Naive thymus-derived CD4-positive, alpha-beta T cell (primary cell): ENCODE measurements around the gene GPR137B. TPM values are rescaled to one million over a fixed set of nuclear protein-coding genes. Genes with fewer than 3 reads are reported as not detected.
A peak's percentile ranks its signal among the peaks of the same experiment; 100 is the strongest.

Source experiments
- ATAC-seq: fragments of 150-1000 bp; cut with Tn5 transposase; 2 replicates; pipeline ENCODE4 v1.10.0; 2021; ENCODE audit warnings: mild to moderate bottlenecking, moderate library complexity
- CTCF ChIA-PET: fragments of 350-600 bp; sonication (Branson Sonifier 250); formaldehyde crosslinking; loops from one replicate; lab custom pipeline; 2021; ENCODE audit warnings: antibody characterized with exemption; lab: Charles Lee
- POLR2A ChIA-PET: fragments of 350-600 bp; sonication (Branson Sonifier 250); formaldehyde crosslinking; loops from one replicate; lab custom pipeline; 2021; ENCODE audit warnings: antibody characterized with exemption, inconsistent platforms; lab: Charles Lee
- DNase-seq, 9 donors: peaks; one replicate each; pipeline versions ENCODE4 v3.0.0 to v3.0.0-alpha.2; 2020 to 2022; ENCODE audit warnings: mixed read lengths in 1 of 9
- H3K27ac ChIP-seq: one replicate; pipeline ENCODE4 v1.7.0; 2013; ENCODE audit warnings: mild to moderate bottlenecking, low read depth, low read length, moderate library complexity
- H3K27me3 ChIP-seq, 2 donors: one replicate each; pipeline ENCODE4 v1.7.0; 2013; ENCODE audit warnings: low read length in 2 of 2, mild to moderate bottlenecking in 2 of 2, moderate library complexity in 2 of 2; ENCODE audit not compliant: control insufficient read depth in 2 of 2, insufficient read depth in 2 of 2
- H3K36me3 ChIP-seq, 3 experiments: 1 replicate in 2 of 3; 2 replicates in 1 of 3; pipeline ENCODE4 v1.7.0; 2013; ENCODE audit warnings: low read length in 3 of 3, mild to moderate bottlenecking in 3 of 3, moderate library complexity in 1 of 3; ENCODE audit not compliant: insufficient read depth in 3 of 3, control insufficient read depth in 2 of 3
- H3K4me1 ChIP-seq, 2 donors: one replicate each; pipeline ENCODE4 v1.7.0; 2013; ENCODE audit warnings: low read length in 2 of 2, mild to moderate bottlenecking in 2 of 2, moderate library complexity in 1 of 2; ENCODE audit not compliant: control insufficient read depth in 2 of 2, insufficient read depth in 2 of 2
- H3K4me3 ChIP-seq: 2 replicates; pipeline ENCODE4 v1.7.0; 2013; ENCODE audit warnings: mild to moderate bottlenecking, low read length
- H3K9me3 ChIP-seq, 3 experiments: 1 replicate in 2 of 3; 2 replicates in 1 of 3; pipeline ENCODE4 v1.7.0; 2013; ENCODE audit warnings: low read length in 3 of 3; ENCODE audit not compliant: control insufficient read depth in 2 of 3
- H3K27ac Mint-ChIP-seq, 9 donors: one replicate each; pipeline ENCODE4 v1.8.0; 2020 to 2022; ENCODE audit warnings: mixed read lengths in 9 of 9, mild to moderate bottlenecking in 8 of 9, moderate library complexity in 5 of 9, inconsistent platforms in 2 of 9
- H3K27me3 Mint-ChIP-seq, 5 donors: one replicate each; pipeline ENCODE4 v1.8.0; 2021 to 2022; ENCODE audit warnings: mixed read lengths in 5 of 5, mild to moderate bottlenecking in 1 of 5
- H3K36me3 Mint-ChIP-seq, 5 donors: one replicate each; pipeline ENCODE4 v1.8.0; 2020 to 2022; ENCODE audit warnings: mixed read lengths in 5 of 5, mild to moderate bottlenecking in 3 of 5, inconsistent platforms in 1 of 5
- H3K4me1 Mint-ChIP-seq, 7 donors: one replicate each; pipeline ENCODE4 v1.8.0; 2020 to 2022; ENCODE audit warnings: mixed read lengths in 7 of 7, mild to moderate bottlenecking in 3 of 7, inconsistent platforms in 1 of 7
- H3K4me3 Mint-ChIP-seq, 10 donors: one replicate each; pipeline ENCODE4 v1.8.0; 2020 to 2022; ENCODE audit warnings: mild to moderate bottlenecking in 10 of 10, mixed read lengths in 10 of 10, moderate library complexity in 6 of 10, inconsistent platforms in 2 of 10
- H3K9me3 Mint-ChIP-seq, 11 donors: one replicate each; pipeline ENCODE4 v1.8.0; 2020 to 2022; ENCODE audit warnings: mixed read lengths in 11 of 11, mild to moderate bottlenecking in 4 of 11, inconsistent platforms in 1 of 11, moderate library complexity in 1 of 11
- intact Hi-C, 2 donors: fragments of 100-400 bp; cut with micrococcal nuclease; formaldehyde crosslinking; loops; one replicate each; pipeline ENCODE4 v1.15.1; 2023
- polyA plus RNA-seq, 2 donors: library from polyadenylated mRNA; unstranded; fragments of 300-500 nt; fragmentation: Illumina TruSeq; gene quantifications; one replicate each; pipeline ENCODE4 v1.2.3, GENCODE V29; 2021
- total RNA-seq, 6 experiments: library from RNA in 5 of 6; stranded (reverse) in 5 of 6; gene quantifications; 1 replicate in 5 of 6; 2 replicates in 1 of 6; pipeline ENCODE4 v1.2.3 and lab custom pipeline; 2021 to 2026

GPR137B gene
- total and polyA plus RNA-seq, 7 experiments from 2014 or later, result 2.8 to 15.3 (median 7.0) TPM

- no peaks in the 10 kb centered on the region for H3K27me3 Mint-ChIP-seq
- Histone ChIP-seq H3K27ac (no peak overlapping the region), H3K36me3 (no peaks in the 10 kb centered on the region), H3K4me1 (no peaks in the 10 kb centered on the region), H3K4me3 (no peak overlapping the region), H3K27me3 (no peaks in the 10 kb centered on the region), H3K9me3 (no peaks in the 10 kb centered on the region)
- peaks cover 0 to 7% (median 0%) of the 10 kb centered on the region in 7 donors for H3K4me1 Mint-ChIP-seq
- intact Hi-C loops, result no loop called here
- POLR2A ChIA-PET, result no interaction called here
- H3K27ac Mint-ChIP-seq, result no peak overlapping the region
- peaks cover 0 to 8% (median 0%) of the 10 kb centered on the region in 5 donors for H3K36me3 Mint-ChIP-seq
- CTCF ChIA-PET, result no interaction called here
- no peak for DNase-seq
- H3K4me3 Mint-ChIP-seq, result no peak overlapping the region
- no peak for ATAC-seq
- no peaks in the 10 kb centered on the region for H3K9me3 Mint-ChIP-seq
Observed at GRCh38 chr1:236172041-236172579, 29.8 kb downstream of the GPR137B start.

DNA sequence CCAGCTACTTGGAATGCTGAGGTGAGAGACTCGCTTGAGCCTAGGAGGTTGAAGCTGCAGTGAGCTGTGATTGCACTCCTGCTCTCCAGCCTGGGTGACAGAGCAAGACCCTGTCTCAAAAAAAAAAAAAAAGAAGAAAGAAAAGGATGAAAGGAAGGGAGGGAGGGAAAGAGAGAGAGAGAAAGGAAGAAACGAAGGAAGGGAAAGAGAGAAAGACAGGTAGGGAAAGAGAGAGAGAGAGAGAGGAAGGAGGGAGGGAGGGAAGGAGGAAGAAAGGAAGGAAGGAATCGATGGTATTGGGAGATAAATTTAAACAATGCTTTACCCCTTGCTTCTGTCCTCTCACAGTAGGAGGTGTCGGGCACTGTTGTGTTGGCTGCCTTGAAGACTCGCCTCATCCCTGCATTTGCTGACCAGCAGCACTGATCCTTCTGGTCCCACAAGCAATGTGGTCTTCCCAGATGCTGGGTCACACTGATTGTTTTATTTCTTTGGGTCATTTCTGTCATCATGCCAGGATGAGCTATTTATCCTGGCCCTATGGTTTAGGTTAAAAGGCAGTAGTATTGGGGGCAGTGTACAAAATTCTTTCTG lies 30.9 kb downstream of the GPR137B start:
- Histone ChIP-seq H3K27ac (no peak overlapping the region), H3K4me1 (no peaks in the 10 kb centered on the region), H3K36me3 (no peaks in the 10 kb centered on the region), H3K4me3 (no peak overlapping the region), H3K27me3 (no peaks in the 10 kb centered on the region), H3K9me3 (no peaks in the 10 kb centered on the region)
- Mint-ChIP-seq H3K27ac (no peak overlapping the region), H3K4me3 (no peak overlapping the region), H3K9me3 (no peaks in the 10 kb centered on the region), H3K4me1 (peaks cover 0 to 7% (median 0%) of the 10 kb centered on the region in 7 donors), H3K36me3 (peaks cover 0 to 8% (median 0%) of the 10 kb centered on the region in 5 donors), H3K27me3 (no peaks in the 10 kb centered on the region)
- POLR2A ChIA-PET, result no interaction called here
- intact Hi-C loops, result no loop called here
- CTCF ChIA-PET, result no interaction called here
- no peak for DNase-seq
- no peak for ATAC-seq

DNA sequence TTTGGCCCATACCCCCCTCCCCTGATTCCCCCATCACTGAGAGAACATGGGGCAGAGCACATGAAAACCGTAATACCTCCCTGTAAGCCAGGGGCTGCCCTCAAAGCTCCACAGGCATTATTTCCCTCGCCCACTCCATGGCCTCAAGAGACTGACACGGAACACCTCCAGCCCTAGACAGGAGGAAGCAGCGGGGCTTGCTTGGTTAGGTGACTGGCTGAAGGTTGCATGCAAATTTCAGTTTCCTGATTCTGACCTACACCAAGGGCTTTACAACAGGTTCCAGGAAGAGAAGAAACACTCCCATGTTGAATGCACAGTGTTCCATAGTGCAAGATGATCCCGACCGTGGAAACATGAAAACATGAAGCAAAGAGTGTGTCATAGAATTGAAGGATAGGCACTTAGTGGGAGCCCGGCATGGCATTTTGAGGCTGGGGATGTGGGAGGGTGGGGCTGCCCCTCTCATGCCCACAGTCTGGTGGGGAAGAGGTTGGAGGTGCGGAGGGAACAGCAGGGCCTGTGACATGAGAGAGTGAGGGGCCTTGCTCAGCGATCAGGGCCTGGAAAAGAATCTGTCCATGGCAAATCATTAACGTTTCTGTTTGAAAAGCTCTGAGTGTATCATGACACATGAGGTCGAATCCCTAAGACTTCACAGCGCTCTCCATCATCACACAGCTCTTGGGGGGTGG lies 33.5 kb downstream of the GPR137B start:
- H3K36me3 Mint-ChIP-seq, result peaks cover 0 to 11% (median 8%) of the 10 kb centered on the region in 5 donors
- no peaks in the 10 kb centered on the region for H3K9me3 Mint-ChIP-seq

GRCh38 chr1:236176337-236177336 lies 34.3 kb downstream of the GPR137B start:
- no peaks in the 10 kb centered on the region for H3K9me3 Mint-ChIP-seq
- DNase-seq (no peak), ATAC-seq (no peak)
- no peak overlapping the region for H3K4me3 ChIP-seq
- H3K36me3 ChIP-seq, result no peaks in the 10 kb centered on the region
- H3K4me1 ChIP-seq, result no peaks in the 10 kb centered on the region
- peak overlapping the region in 1 of 9 donors; percentile 57 for H3K27ac Mint-ChIP-seq
- H3K27ac ChIP-seq, result no peak overlapping the region
- no peak overlapping the region for H3K4me3 Mint-ChIP-seq
- peaks cover 0 to 5% (median 0%) of the 10 kb centered on the region in 7 donors for H3K4me1 Mint-ChIP-seq
- H3K36me3 Mint-ChIP-seq, result peaks cover 0 to 14% (median 9%) of the 10 kb centered on the region in 5 donors
- CTCF ChIA-PET, result no interaction called here
- no peaks in the 10 kb centered on the region for H3K9me3 ChIP-seq
- intact Hi-C loops, result no loop called here
- no peaks in the 10 kb centered on the region for H3K27me3 ChIP-seq
- POLR2A ChIA-PET, result no interaction called here
- no peaks in the 10 kb centered on the region for H3K27me3 Mint-ChIP-seq

More for the DNA sequence above, 33.5 kb downstream of the GPR137B start:
- H3K36me3 ChIP-seq, result no peaks in the 10 kb centered on the region
- H3K27ac Mint-ChIP-seq, result no peak overlapping the region
- H3K27me3 Mint-ChIP-seq, result no peaks in the 10 kb centered on the region
- no peak overlapping the region for H3K27ac ChIP-seq
- CTCF ChIA-PET, result no interaction called here
- H3K4me1 Mint-ChIP-seq, result peaks cover 0 to 5% (median 0%) of the 10 kb centered on the region in 7 donors
- H3K4me1 ChIP-seq, result no peaks in the 10 kb centered on the region
- H3K9me3 ChIP-seq, result no peaks in the 10 kb centered on the region
- DNase-seq, result no peak
- no peaks in the 10 kb centered on the region for H3K27me3 ChIP-seq
- ATAC-seq, result no peak
- POLR2A ChIA-PET, result no interaction called here
- H3K4me3 ChIP-seq, result no peak overlapping the region
- no peak overlapping the region for H3K4me3 Mint-ChIP-seq
- intact Hi-C loops, result no loop called here

DNA sequence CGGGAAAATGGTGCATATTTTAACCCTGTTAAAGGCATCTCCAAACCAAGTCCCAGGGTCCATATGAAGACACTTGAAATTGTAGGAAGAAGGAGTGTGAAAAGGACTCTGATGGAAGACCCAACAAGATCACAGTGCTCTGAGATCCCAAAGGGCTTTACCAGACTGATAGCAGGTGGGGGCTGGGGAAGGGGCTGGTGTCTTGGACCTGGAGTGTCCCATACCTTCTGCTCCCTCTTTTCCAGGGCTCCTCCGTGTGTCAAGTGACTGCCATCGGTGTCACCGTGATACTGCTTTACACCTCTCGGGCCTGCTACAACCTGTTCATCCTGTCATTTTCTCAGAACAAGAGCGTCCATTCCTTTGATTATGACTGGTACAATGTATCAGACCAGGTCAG lies 37.3 kb downstream of the GPR137B start:
- ChIA-PET CTCF (no interaction called here), POLR2A (no interaction called here)
- peaks cover 0 to 5% (median 0%) of the 10 kb centered on the region in 7 donors for H3K4me1 Mint-ChIP-seq
- no peak overlapping the region for H3K4me3 Mint-ChIP-seq
- H3K36me3 Mint-ChIP-seq, result peaks cover 0 to 25% (median 12%) of the 10 kb centered on the region in 5 donors
- intact Hi-C loops, result no loop called here
- H3K27me3 Mint-ChIP-seq, result no peaks in the 10 kb centered on the region
- DNase-seq, result no peak
- H3K27ac Mint-ChIP-seq, result no peak overlapping the region
- no peaks in the 10 kb centered on the region for H3K9me3 ChIP-seq
- H3K36me3 ChIP-seq, result no peaks in the 10 kb centered on the region
- no peak for ATAC-seq
- H3K9me3 Mint-ChIP-seq, result no peaks in the 10 kb centered on the region
- no peaks in the 10 kb centered on the region for H3K27me3 ChIP-seq
- no peaks in the 10 kb centered on the region for H3K4me1 ChIP-seq
- no peak overlapping the region for H3K27ac ChIP-seq
- no peak overlapping the region for H3K4me3 ChIP-seq

- H3K27ac Mint-ChIP-seq, result peak overlapping the region in 1 of 9 donors; percentile 26
- peaks cover 0 to 2% (median 0%) of the 10 kb centered on the region in 11 donors for H3K9me3 Mint-ChIP-seq
- intact Hi-C loops, result no loop called here
- H3K36me3 Mint-ChIP-seq, result peaks cover 0 to 31% (median 15%) of the 10 kb centered on the region in 5 donors
- no peaks in the 10 kb centered on the region for H3K27me3 Mint-ChIP-seq
- ATAC-seq, result no peak
- ChIA-PET POLR2A (no interaction called here), CTCF (no interaction called here)
- no peak overlapping the region for H3K27ac ChIP-seq
- DNase-seq, result no peak
- H3K4me1 Mint-ChIP-seq, result peaks cover 0 to 5% (median 4%) of the 10 kb centered on the region in 7 donors
- H3K4me3 Mint-ChIP-seq, result no peak overlapping the region
- no peaks in the 10 kb centered on the region for H3K4me1 ChIP-seq
- no peak overlapping the region for H3K4me3 ChIP-seq
- H3K9me3 ChIP-seq, result no peaks in the 10 kb centered on the region
- no peaks in the 10 kb centered on the region for H3K36me3 ChIP-seq
- no peaks in the 10 kb centered on the region for H3K27me3 ChIP-seq
Observed at GRCh38 chr1:236181059-236181458, 38.7 kb downstream of the GPR137B start.
